Ascending aorta (tissue), 2 donors: Measurements from ENCODE around the gene TXK. TPM values are rescaled to one million over a fixed set of nuclear protein-coding genes. Genes with fewer than 3 reads are reported as not detected.

ENCODE experiments used
- DNase-seq, 2 donors: peaks; one replicate each; pipeline ENCODE4 v3.0.0-alpha.2; 2019; ENCODE audit warnings: low spot score in 2 of 2
- H3K27ac ChIP-seq, 2 donors: fragments of 200-600 bp; sonication (generic); one replicate each; pipeline ENCODE4 v1.5.1; 2016 to 2017; ENCODE audit warnings: mild to moderate bottlenecking in 1 of 2
- H3K27me3 ChIP-seq: fragments of 200-600 bp; sonication (generic); one replicate; pipeline ENCODE4 v1.5.1; 2017
- H3K36me3 ChIP-seq, 2 donors: fragments of 200-600 bp; sonication (generic); one replicate each; pipeline ENCODE4 v1.5.1; 2016
- H3K4me1 ChIP-seq, 2 donors: fragments of 200-600 bp; sonication (generic); one replicate each; pipeline ENCODE4 v1.5.1; 2016 to 2017; ENCODE audit warnings: mild to moderate bottlenecking in 1 of 2
- H3K4me3 ChIP-seq, 2 donors: fragments of 200-600 bp; sonication (generic); one replicate each; pipeline ENCODE4 v1.5.1; 2016 to 2017; ENCODE audit warnings: mild to moderate bottlenecking in 1 of 2
- H3K9me3 ChIP-seq, 2 donors: fragments of 200-600 bp; sonication (generic); one replicate each; pipeline ENCODE4 v1.5.1; 2016
- intact Hi-C: fragments of 100-400 bp; cut with DNase I; formaldehyde crosslinking; loops from one replicate; pipeline ENCODE4 v1.15.1; 2023
- total RNA-seq: library from RNA; depleted of rRNA; stranded (reverse); fragments of >200 nt; gene quantifications from one replicate; pipeline ENCODE4 v1.1.0, GENCODE V29; 2016
- TF ChIP-seq, protein P1 (sequence below), 3 experiments: fragments of 200-600 bp in 2 of 3; fragments of 450-650 bp in 1 of 3; sonication (generic) in 2 of 3; IDR thresholded peaks; one replicate each; pipeline ENCODE4 v1.5.1; 2016 to 2019; ENCODE audit warnings: antibody characterized with exemption in 3 of 3, mild to moderate bottlenecking in 1 of 3, moderate library complexity in 1 of 3

Gene TXK
- total RNA-seq, 1 donor from 2014 or later, result not detected

GRCh38 chr4:48090621-48091020 is 43.4 kb downstream of the TXK start:
- TF ChIP-seq, protein P1, sequence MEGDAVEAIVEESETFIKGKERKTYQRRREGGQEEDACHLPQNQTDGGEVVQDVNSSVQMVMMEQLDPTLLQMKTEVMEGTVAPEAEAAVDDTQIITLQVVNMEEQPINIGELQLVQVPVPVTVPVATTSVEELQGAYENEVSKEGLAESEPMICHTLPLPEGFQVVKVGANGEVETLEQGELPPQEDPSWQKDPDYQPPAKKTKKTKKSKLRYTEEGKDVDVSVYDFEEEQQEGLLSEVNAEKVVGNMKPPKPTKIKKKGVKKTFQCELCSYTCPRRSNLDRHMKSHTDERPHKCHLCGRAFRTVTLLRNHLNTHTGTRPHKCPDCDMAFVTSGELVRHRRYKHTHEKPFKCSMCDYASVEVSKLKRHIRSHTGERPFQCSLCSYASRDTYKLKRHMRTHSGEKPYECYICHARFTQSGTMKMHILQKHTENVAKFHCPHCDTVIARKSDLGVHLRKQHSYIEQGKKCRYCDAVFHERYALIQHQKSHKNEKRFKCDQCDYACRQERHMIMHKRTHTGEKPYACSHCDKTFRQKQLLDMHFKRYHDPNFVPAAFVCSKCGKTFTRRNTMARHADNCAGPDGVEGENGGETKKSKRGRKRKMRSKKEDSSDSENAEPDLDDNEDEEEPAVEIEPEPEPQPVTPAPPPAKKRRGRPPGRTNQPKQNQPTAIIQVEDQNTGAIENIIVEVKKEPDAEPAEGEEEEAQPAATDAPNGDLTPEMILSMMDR (IDR thresholded peaks at IDR 0.05), result no peak
- H3K4me1 ChIP-seq, result no peaks in the 10 kb centered on the region

GRCh38 chr4:48085821-48086589 is 48.0 kb downstream of the TXK start:
- H3K4me3 ChIP-seq, result no peak overlapping the region
- no peaks in the 10 kb centered on the region for H3K4me1 ChIP-seq
- TF ChIP-seq, protein P1 (IDR thresholded peaks at IDR 0.05), result no peak
- intact Hi-C loops, result loop anchor here (5.0 kb wide), 2 partner anchors 69 to 159 kb away; partner anchors contain the start of genes CNGA1 and NIPAL1
- no peaks in the 10 kb centered on the region for H3K36me3 ChIP-seq
- H3K27ac ChIP-seq, result no peak overlapping the region
- DNase-seq, result no peak
- no peaks in the 10 kb centered on the region for H3K9me3 ChIP-seq
- H3K27me3 ChIP-seq, result no peaks in the 10 kb centered on the region

More at GRCh38 chr4:48090621-48091020, 43.4 kb downstream of the TXK start:
- DNase-seq, result no peak
- Histone ChIP-seq H3K36me3 (no peaks in the 10 kb centered on the region), H3K27ac (no peak overlapping the region), H3K27me3 (no peaks in the 10 kb centered on the region), H3K4me3 (no peak overlapping the region), H3K9me3 (no peaks in the 10 kb centered on the region)
- intact Hi-C loops, result no loop called here

DNA sequence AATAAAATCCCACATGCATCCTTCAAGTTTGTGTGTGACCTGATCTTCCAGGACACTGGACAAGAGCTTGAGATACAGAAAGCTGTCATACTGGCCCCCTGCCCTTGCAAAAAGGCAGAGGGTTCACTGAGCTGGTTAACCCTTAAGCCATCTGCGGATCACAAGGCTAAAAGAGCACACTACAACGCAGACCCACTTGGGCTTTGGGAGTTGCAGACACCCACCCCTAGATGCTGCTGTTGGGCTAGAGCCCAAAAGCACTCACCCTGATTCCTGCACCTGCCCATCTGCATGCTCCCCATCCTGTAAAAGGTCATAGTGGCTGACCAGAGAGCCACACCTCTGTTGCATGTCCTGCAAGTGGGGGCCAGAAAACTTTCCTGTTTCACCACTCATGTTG is 51.1 kb downstream of the TXK start:
- Histone ChIP-seq H3K27me3 (no peaks in the 10 kb centered on the region), H3K36me3 (no peaks in the 10 kb centered on the region), H3K27ac (no peak overlapping the region), H3K9me3 (no peaks in the 10 kb centered on the region), H3K4me3 (no peak overlapping the region), H3K4me1 (no peaks in the 10 kb centered on the region)
- intact Hi-C loops, result no loop called here
- TF ChIP-seq, protein P1 (IDR thresholded peaks at IDR 0.05), result no peak
- DNase-seq, result no peak

DNA sequence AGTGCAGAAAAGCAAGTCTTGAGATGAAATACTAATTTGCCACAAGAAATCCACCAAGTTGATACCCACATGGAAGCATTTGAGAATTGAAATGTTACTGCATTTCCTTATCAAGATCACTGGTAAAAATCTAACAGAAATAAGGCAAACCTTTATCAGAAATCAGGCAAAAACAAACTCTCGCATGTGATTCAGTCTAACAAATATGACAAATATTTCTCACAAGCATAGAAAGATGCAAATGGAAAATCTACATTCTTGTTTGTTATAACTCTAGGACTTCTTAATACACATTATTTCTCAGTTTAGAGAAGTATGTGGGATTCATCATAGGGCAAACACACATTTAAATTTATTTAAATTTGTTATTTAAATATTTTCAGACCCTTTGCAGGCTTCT is 52.9 kb downstream of the TXK start:
- TF ChIP-seq, protein P1 (IDR thresholded peaks at IDR 0.05), result no peak
- no peak for DNase-seq
- H3K4me3 ChIP-seq, result no peak overlapping the region
- no peaks in the 10 kb centered on the region for H3K36me3 ChIP-seq
- intact Hi-C loops, result no loop called here
- H3K9me3 ChIP-seq, result no peaks in the 10 kb centered on the region
- no peaks in the 10 kb centered on the region for H3K4me1 ChIP-seq
- no peak overlapping the region for H3K27ac ChIP-seq
- no peaks in the 10 kb centered on the region for H3K27me3 ChIP-seq

GRCh38 chr4:48079972-48080391 is 54.1 kb downstream of the TXK start:
- intact Hi-C loops, result no loop called here
- TF ChIP-seq, protein P1 (IDR thresholded peaks at IDR 0.05), result no peak
- Histone ChIP-seq H3K4me3 (no peak overlapping the region), H3K27me3 (no peaks in the 10 kb centered on the region), H3K9me3 (no peaks in the 10 kb centered on the region), H3K36me3 (no peaks in the 10 kb centered on the region), H3K27ac (no peak overlapping the region), H3K4me1 (no peaks in the 10 kb centered on the region)
- DNase-seq, result no peak
